SJSA1 (cell line): ENCODE measurements around the gene DNA2. TPM values are rescaled to one million over a fixed set of nuclear protein-coding genes. Genes with fewer than 3 reads are reported as not detected.
"Not testable (repeated sequence)": the region's sequence is repeated elsewhere in the genome, so short reads cannot be mapped to it uniquely, and the experiment has no call there.

ENCODE experiments used
- DNase-seq, 2 experiments: peaks; one replicate each; pipeline ENCODE4 v3.0.0-alpha.2; 2015 to 2020; ENCODE audit warnings: low spot score in 2 of 2, low read depth in 1 of 2
- H3K27ac ChIP-seq: fragments of 250-450 bp; sonication (Bioruptor Pico); 2 replicates; pipeline ENCODE4 v1.5.1; 2020; ENCODE audit warnings: mild to moderate bottlenecking, moderate library complexity
- H3K27me3 ChIP-seq: fragments of 250-450 bp; sonication (Bioruptor Pico); replicated peaks from 2 replicates; pipeline ENCODE4 v1.5.1; 2020; ENCODE audit warnings: mild to moderate bottlenecking, moderate library complexity
- H3K36me3 ChIP-seq: fragments of 250-450 bp; sonication (Bioruptor Pico); 2 replicates; pipeline ENCODE4 v1.5.1; 2020; ENCODE audit warnings: mild to moderate bottlenecking
- H3K4me1 ChIP-seq: fragments of 250-450 bp; sonication (Bioruptor Pico); replicated peaks from 2 replicates; pipeline ENCODE4 v1.6.1; 2021; ENCODE audit warnings: mild to moderate bottlenecking
- H3K4me3 ChIP-seq: fragments of 250-450 bp; sonication (Bioruptor Pico); 2 replicates; pipeline ENCODE4 v1.5.1; 2020; ENCODE audit warnings: mild to moderate bottlenecking
- H3K9me3 ChIP-seq: fragments of 250-450 bp; sonication (Bioruptor Pico); replicated peaks from 2 replicates; pipeline ENCODE4 v1.5.1; 2020; ENCODE audit warnings: mild to moderate bottlenecking
- total RNA-seq: library from RNA; depleted of rRNA; stranded (reverse); fragments of >200 nt; shearing (Covaris generic); gene quantifications from 2 replicates; pipeline ENCODE4 v1.2.3, GENCODE V29; 2014

DNA2 gene
- total RNA-seq, 1 experiment from 2014 or later, result 23.9 TPM

DNA sequence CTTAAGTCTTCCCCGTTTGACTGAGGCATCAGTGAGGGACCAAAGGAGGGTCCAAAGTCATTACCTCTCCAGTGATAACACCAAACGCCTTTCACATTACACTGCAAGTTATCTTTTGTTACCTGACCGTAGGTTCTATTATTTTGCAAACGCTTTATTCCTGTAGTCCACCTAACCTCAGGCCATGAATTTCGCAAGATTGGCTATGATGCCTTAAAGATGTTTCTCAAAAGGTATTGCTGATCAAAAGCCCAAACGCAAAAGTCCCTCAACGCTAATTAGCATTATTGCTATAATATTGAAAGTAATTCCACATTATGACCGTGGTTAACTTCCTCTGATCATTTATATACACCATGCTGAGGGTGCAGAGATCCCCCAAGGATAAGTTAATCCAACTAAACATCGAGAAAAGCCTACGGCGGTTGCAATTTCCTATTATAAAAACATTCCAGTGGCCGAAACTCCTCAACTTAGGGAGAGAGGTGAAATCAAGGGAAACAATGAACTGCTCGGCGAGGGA is 649 bp downstream of the DNA2 start:
- no peaks in the 10 kb centered on the region for H3K9me3 ChIP-seq
- no peak for DNase-seq
- H3K4me1 ChIP-seq, result peaks cover 19% of the 10 kb centered on the region
- H3K36me3 ChIP-seq, result peaks cover 46% of the 10 kb centered on the region
- H3K27me3 ChIP-seq, result no peaks in the 10 kb centered on the region
- peak overlapping the region; percentile 85 for H3K27ac ChIP-seq
- peak overlapping the region; percentile 74 for H3K4me3 ChIP-seq

DNA sequence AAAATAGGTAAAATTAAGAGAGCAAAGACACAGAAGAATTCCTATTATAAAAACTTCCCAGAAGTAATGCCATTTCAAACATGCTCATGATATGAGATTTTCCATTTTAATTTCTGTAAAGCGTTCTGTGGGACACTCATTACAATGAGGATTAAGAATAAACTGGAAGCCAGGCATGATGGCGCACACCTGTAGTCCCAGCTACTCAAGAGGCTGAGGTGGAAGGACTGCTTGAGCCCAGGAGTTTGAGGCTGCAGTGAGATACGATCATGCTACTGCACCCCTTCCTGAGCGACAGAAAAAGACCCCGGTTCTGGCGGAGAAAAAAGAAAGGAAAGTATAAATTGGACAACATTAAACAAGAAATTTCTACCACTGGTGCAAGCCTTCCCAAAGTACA is 1.5 kb downstream of the DNA2 start:
- H3K27me3 ChIP-seq, result no peaks in the 10 kb centered on the region
- H3K4me3 ChIP-seq, result peak overlapping the region; percentile 74
- DNase-seq, result no peak
- peaks cover 19% of the 10 kb centered on the region for H3K4me1 ChIP-seq
- H3K36me3 ChIP-seq, result peaks cover 55% of the 10 kb centered on the region
- 0 out of 2 replicates have a peak overlapping the region, but pooled peaks have one; percentile 85 for H3K27ac ChIP-seq
- no peaks in the 10 kb centered on the region for H3K9me3 ChIP-seq

- Histone ChIP-seq H3K27ac (no peak overlapping the region), H3K4me1 (peaks cover 19% of the 10 kb centered on the region), H3K27me3 (no peaks in the 10 kb centered on the region), H3K36me3 (peaks cover 57% of the 10 kb centered on the region), H3K4me3 (no peak overlapping the region), H3K9me3 (no peaks in the 10 kb centered on the region)
- no peak for DNase-seq
Measured at GRCh38 chr10:68469838-68470237, 1.9 kb downstream of the DNA2 start.

- not testable (repeated sequence) for H3K4me3 ChIP-seq, DNase-seq, H3K27me3 ChIP-seq, H3K27ac ChIP-seq, H3K4me1 ChIP-seq, H3K9me3 ChIP-seq
- peaks cover 73% of the 10 kb centered on the region for H3K36me3 ChIP-seq
Measured at GRCh38 chr10:68464729-68465128, 7.0 kb downstream of the DNA2 start.

- no peak overlapping the region for H3K4me3 ChIP-seq
- peaks cover 68% of the 10 kb centered on the region for H3K36me3 ChIP-seq
- no peaks in the 10 kb centered on the region for H3K27me3 ChIP-seq
- no peaks in the 10 kb centered on the region for H3K9me3 ChIP-seq
- no peaks in the 10 kb centered on the region for H3K4me1 ChIP-seq
- no peak for DNase-seq
- H3K27ac ChIP-seq, result no peak overlapping the region
Measured at GRCh38 chr10:68463365-68464093, 8.2 kb downstream of the DNA2 start.

GRCh38 chr10:68462536-68462935 is 9.2 kb downstream of the DNA2 start:
- Histone ChIP-seq H3K4me3 (no peak overlapping the region), H3K36me3 (peaks cover 63% of the 10 kb centered on the region), H3K27ac (no peak overlapping the region), H3K4me1 (no peaks in the 10 kb centered on the region), H3K9me3 (no peaks in the 10 kb centered on the region), H3K27me3 (no peaks in the 10 kb centered on the region)
- DNase-seq, result no peak

GRCh38 chr10:68461032-68461431 is 10.7 kb downstream of the DNA2 start:
- H3K27me3 ChIP-seq, result no peaks in the 10 kb centered on the region
- peaks cover 61% of the 10 kb centered on the region for H3K36me3 ChIP-seq
- no peaks in the 10 kb centered on the region for H3K9me3 ChIP-seq
- no peak overlapping the region for H3K4me3 ChIP-seq
- no peak overlapping the region for H3K27ac ChIP-seq
- no peak for DNase-seq
- H3K4me1 ChIP-seq, result no peaks in the 10 kb centered on the region

DNA sequence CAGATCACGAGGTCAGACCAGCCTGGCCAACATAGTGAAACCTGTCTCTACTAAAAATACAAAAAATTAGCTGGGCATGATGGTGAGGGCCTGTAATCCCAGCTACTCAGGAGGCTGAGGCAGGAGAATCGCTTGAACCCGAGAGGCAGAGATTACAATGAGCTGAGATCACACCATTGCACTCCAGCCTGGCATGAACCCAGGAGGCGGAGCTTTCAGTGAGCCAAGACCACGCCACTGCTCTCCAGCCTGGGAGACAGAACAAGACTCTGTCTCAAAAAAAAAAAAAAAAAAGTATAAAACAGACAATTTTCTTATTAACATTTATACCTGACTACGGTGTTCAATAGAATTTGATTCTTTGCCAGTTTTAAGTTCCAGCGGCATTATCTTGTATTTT is 22.1 kb downstream of the DNA2 start:
- not testable (repeated sequence) for H3K4me3 ChIP-seq, H3K27me3 ChIP-seq, H3K9me3 ChIP-seq, H3K4me1 ChIP-seq, H3K27ac ChIP-seq
- DNase-seq, result peak in 1 of 2 experiments; percentile 50
- peaks cover 37% of the 10 kb centered on the region for H3K36me3 ChIP-seq

DNA sequence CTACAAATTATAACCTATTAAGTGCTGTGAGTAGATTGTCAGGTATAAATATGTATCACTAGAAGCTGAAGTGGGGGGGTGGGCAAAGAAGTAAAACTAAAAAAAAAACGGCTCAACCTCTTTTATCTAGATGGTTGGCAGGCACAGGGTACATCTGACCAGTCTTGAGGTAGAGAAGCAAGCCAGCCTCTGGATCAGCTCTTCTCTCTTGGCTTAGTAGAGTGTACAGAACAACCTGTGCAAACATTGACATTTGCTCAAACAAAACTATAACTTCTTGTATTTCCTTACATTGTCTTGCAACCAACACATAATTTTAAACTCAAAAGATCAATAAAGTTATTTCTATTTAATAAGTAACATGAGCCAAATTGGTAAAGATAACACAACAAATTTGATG is 25.6 kb downstream of the DNA2 start:
- H3K27me3 ChIP-seq, result no peaks in the 10 kb centered on the region
- no peaks in the 10 kb centered on the region for H3K4me1 ChIP-seq
- H3K27ac ChIP-seq, result no peak overlapping the region
- H3K9me3 ChIP-seq, result no peaks in the 10 kb centered on the region
- H3K4me3 ChIP-seq, result no peak overlapping the region
- no peak for DNase-seq
- peaks cover 32% of the 10 kb centered on the region for H3K36me3 ChIP-seq

- no peak overlapping the region for H3K4me3 ChIP-seq
- H3K27ac ChIP-seq, result no peak overlapping the region
- no peaks in the 10 kb centered on the region for H3K27me3 ChIP-seq
- no peaks in the 10 kb centered on the region for H3K9me3 ChIP-seq
- H3K36me3 ChIP-seq, result peaks cover 19% of the 10 kb centered on the region; the same call in 1 of the 2 replicates
- H3K4me1 ChIP-seq, result no peaks in the 10 kb centered on the region
- DNase-seq, result no peak
Measured at GRCh38 chr10:68442971-68443370, 28.8 kb downstream of the DNA2 start.

- Histone ChIP-seq H3K4me1 (no peaks in the 10 kb centered on the region), H3K36me3 (peaks cover 35% of the 10 kb centered on the region), H3K27ac (no peak overlapping the region), H3K27me3 (no peaks in the 10 kb centered on the region), H3K9me3 (no peaks in the 10 kb centered on the region), H3K4me3 (no peak overlapping the region)
- DNase-seq, result no peak
Measured at GRCh38 chr10:68440898-68441297, 30.9 kb downstream of the DNA2 start.

GRCh38 chr10:68435803-68436202 is 36.0 kb downstream of the DNA2 start:
- Histone ChIP-seq H3K4me3 (no peak overlapping the region), H3K27ac (no peak overlapping the region), H3K36me3 (peaks cover 36% of the 10 kb centered on the region), H3K27me3 (no peaks in the 10 kb centered on the region), H3K9me3 (no peaks in the 10 kb centered on the region), H3K4me1 (no peaks in the 10 kb centered on the region)
- DNase-seq, result no peak

- H3K9me3 ChIP-seq, result no peaks in the 10 kb centered on the region
- H3K27me3 ChIP-seq, result no peaks in the 10 kb centered on the region
- H3K4me1 ChIP-seq, result no peaks in the 10 kb centered on the region
- H3K36me3 ChIP-seq, result peaks cover 43% of the 10 kb centered on the region
- H3K4me3 ChIP-seq, result no peak overlapping the region
- DNase-seq, result no peak
- no peak overlapping the region for H3K27ac ChIP-seq
Measured at GRCh38 chr10:68434657-68435056, 37.1 kb downstream of the DNA2 start.

DNA sequence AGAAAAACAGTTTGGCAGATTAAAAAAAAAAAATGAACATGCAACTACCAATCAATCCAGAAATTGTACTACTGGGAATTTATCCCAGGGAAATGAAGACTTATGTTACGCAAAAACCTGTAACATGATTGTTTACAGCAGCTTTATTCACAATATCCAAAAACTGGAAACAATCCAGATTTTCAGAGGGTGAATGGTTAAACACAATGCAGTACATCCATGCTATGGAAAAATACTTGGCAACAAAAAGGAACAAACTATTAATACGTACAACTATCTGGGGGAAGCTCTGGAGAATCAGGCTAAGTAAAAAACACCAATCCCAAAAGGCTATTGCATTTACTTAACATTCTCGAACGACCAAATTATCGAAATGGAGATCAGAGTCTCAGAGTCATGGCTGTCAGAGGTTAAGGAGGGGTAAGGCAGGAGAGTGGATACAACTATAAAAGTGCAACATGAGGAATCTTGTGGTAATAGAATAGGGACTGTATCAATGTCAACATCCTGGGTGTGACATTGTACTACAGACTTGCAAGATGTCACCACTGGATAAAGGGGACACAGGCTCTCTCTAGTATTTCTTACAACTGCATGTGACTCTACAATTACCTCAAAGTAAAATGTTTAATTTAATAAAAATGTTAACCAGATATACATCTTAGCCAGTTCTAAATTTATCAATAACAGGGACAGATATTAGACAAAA is 43.2 kb downstream of the DNA2 start:
- H3K9me3 ChIP-seq, result no peaks in the 10 kb centered on the region
- no peaks in the 10 kb centered on the region for H3K27me3 ChIP-seq
- no peak overlapping the region for H3K4me3 ChIP-seq
- no peaks in the 10 kb centered on the region for H3K4me1 ChIP-seq
- H3K36me3 ChIP-seq, result peaks cover 38% of the 10 kb centered on the region
- DNase-seq, result no peak
- H3K27ac ChIP-seq, result no peak overlapping the region
